K562 (cell line): ENCODE measurements around the gene LIPT2.

Experiments
- CREB1 ChIP-seq, 2 experiments: sonication (generic) in 1 of 2; formaldehyde crosslinking in 1 of 2; IDR thresholded peaks; 2 replicates each; pipeline versions ENCODE4 v1.6.1 to v1.8.0; 2012 to 2022; ENCODE audit warnings: inconsistent platforms in 1 of 2, mild to moderate bottlenecking in 1 of 2, missing genetic modification reagents in 1 of 2, moderate library complexity in 1 of 2
- CTCF ChIP-seq, 3 experiments: IDR thresholded peaks in 2 of 3; conservative IDR thresholded peaks in 1 of 3; 2 replicates each; pipeline ENCODE4 v1.5.1; 2011 to 2012; ENCODE audit warnings: low read length in 3 of 3, mild to moderate bottlenecking in 3 of 3, control low read depth in 2 of 3, improper control_type of control experiment in 1 of 3, inconsistent platforms in 1 of 3, low read depth in 1 of 3, mixed read lengths in 1 of 3, moderate library complexity in 1 of 3; ENCODE audit not compliant: insufficient read depth in 2 of 3

DNA sequence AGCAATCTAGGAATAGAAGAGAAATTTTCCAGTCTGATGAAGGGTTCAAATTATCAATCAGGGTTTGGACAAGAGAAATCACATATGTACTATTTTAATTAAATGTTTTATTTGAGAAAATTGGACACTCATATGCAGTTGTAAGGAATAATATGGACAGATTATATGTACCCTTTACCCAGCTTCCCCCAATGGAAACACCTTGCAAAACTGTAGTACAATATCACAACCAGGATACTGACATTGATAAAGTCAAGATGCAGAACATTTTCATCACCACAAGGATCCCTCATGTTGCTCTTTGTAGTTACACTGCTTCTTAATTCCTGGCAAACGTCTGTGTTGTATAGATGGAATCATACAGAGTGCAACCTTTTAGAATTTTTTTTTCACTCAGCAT is 1.4 kb upstream of the LIPT2 start:
- TF ChIP-seq CREB1 (IDR thresholded peaks at IDR 0.05): no peak
- no peak for TF ChIP-seq CREB1 (CRISPR knock-in tag; IDR thresholded peaks at IDR 0.05)
- no peak for TF ChIP-seq CTCF (IDR thresholded peaks at IDR 0.05 in 2 of 3, conservative IDR thresholded peaks at IDR 0.05 in 1 of 3; ENCODE audit: insufficient read depth in 2 of 3, low read depth in 1 of 3, low read length in 3 of 3)
